ENCODE results near the gene ZBTB7B. TPM values are rescaled to one million over a fixed set of nuclear protein-coding genes. Genes with fewer than 3 reads are reported as not detected.

The ZBTB7B gene
- total RNA-seq: 7.0 and 9.8 TPM in 2 replicates

GRCh38 chr1:155002464-155003226 lies at the start of gene ZBTB7B:
Gene ZBTB7B, plus strand, starts transcription at chr1:155002802. Its CDS starts 11,859 bp downstream, at chr1:155014661.

DNA sequence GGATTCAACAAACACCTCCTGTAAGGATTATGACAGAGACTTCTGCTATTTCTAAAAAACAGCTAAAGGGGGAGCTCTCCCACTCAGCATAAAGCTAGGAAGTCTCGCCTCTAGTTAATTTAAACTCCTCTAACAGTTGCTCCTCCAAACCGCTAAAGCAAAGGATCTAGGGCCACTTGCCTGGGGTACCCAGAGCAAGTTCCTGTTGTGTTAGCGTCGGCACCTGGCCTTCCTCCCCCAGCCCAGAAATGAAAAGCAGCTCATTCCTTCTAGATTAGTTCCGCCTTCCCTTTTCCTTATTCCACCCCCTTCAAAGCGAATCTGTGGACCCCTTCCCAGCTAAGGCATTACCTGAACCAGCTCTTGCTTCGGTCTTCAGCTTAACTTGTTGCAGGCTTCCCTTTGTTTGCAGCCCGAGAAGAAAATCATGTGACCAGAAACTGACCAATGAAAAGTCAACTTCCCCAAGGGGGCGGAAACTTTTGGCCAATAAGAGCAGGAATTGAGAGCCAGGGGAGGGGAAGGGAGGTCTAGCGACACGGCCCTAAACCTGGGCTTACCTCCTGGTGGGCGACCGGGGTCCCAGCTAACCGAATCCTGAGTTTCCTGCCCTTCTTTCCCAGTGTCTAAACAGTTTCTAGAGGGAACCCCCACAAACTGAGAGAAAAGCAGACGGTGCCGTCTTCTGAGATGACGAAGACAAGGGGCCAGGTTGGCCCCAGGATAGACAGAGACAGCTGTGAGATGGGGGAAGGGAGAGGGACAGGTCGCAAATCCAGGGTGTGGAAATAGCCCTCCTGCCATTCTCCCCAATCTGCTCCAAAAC lies 46.7 kb upstream of the ZBTB7B start, which contains the start of gene PBXIP1:
Gene PBXIP1 (minus strand): TSS at position 382 of the 826 bp plus-strand sequence. CDS start 2,378 bp downstream, outside the sequence.

DNA sequence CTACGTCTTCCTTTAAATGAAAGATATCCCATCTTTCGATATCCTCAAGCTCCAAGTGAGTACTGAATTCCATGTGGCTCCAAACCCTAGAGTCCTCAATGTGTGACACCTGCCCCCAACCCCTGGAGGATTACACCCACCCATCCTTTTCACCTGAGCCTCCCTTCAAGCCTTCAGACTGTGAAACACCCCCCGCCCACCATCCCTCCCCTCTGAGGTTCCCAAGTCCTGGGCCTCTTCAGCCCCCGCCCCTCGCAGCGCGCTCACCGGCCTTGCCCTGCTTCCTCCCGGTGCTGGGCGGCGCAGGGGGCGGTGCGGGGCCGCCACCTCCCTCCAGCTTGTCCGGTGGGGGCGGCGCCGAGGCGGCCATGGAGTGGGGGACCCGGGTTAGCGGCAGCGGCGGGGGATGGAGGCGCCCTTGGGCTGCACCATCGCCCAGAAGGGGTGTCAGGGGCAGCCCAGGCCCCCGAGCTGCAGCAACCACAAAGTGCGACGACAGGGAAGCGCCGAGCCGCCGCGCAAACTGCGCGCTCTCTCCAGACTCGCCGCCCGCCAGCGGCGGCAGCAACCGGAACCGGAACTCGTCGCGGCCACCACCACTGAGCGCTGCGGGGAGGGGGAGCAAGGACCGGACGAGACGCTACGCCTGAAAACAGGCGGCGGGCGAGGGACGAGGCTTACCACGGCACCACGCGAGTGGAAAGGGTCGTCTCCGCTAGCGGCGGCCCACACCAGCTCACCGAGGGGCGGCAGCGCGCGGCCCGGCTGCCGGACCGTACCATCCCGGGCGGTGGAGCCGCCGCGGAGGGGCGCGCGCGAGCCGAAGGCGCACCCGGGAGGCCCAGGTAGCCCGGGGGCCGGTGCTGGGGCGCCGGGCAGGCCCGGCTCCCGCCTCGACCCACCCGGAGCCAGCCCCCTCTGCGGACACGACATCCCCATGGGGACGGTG lies 41.1 kb upstream of the ZBTB7B start, which contains the start of gene PYGO2:
Gene PYGO2 (minus strand): TSS at position 576 of the 949 bp plus-strand sequence. CDS start 206 bp downstream, at position 370.

GRCh38 chr1:154970631-154971340 lies 31.8 kb upstream of the ZBTB7B start, which contains the start of gene SHC1:
Gene SHC1, minus strand, starts transcription at chr1:154970747. Its CDS starts 221 bp downstream, at chr1:154970526.

DNA sequence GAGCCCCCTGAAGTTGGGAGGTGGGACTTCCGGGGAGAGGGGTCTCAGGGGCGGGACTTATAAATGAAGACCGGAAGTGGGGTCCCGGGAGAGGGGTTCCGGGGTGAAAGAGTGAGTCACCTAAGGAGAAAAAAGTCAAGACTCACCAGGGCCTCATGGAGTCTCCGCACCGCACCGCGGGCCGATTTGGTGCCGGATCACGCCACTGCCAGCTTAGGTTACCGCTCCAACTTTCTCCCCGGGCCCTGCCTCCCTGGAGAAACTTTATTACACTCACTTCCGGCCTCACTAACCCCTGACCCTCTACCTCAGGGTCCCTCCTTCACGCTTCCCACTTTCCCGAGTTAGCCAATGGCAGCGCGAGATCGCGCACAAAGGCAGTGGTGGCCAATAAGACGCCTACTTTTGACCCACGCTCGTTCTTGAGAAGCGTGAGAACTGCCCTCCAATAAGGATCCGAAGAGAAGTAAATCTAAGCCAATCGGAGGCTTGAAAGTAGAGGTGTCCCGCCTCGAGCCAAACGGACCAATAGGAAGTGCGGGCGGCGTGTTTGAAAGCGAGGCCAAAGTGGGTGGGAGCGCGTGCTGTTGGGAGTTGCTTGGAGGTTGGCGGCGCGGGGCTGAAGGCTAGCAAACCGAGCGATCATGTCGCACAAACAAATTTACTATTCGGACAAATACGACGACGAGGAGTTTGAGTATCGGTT lies 28.3 kb upstream of the ZBTB7B start, which contains the start of gene CKS1B:
Gene CKS1B (plus strand): TSS at position 580 of the 706 bp plus-strand sequence. CDS start 65 bp downstream, at position 645.

GRCh38 chr1:154982897-154983648 lies 19.5 kb upstream of the ZBTB7B start, which contains the start of gene FLAD1:
Gene FLAD1, plus strand, starts transcription at chr1:154983344. Its CDS starts 351 bp downstream, at chr1:154983695.

DNA sequence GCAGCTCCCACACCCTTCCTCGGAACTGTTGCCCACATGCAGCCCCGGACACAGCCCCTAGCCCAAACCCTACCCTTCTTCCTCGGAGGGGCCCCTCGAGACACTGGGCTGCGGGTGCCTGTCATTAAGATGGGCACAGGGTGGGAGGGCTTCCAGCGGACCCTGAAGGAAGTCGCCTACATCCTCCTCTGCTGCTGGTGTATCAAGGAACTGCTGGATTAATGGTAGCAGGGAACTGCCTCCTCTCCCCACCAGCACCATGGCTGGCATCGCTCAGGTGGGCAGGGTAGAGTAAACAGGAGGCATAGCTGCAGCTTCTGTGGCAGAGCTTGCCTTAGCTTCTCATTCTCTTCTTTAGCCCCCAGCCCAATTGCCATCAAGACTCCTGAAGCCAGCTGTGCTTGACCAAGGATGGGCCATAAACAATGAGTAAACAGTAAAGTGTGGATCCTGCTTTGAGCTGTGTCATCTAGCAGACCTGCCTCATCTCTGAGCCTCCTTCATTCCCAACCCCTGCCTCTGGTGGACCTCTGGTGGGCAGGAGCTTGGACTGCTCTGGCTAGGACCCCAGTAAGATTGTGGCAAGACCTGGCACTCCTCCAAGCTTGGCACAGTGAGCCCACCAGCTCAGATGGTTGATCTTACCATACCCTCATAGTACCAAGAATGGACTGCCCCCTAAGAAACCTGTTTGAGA lies 8.9 kb upstream of the ZBTB7B start, which contains the start of gene LENEP:
Gene LENEP (plus strand): TSS at position 15 of the 697 bp plus-strand sequence. CDS start 22 bp downstream, at position 37.

DNA sequence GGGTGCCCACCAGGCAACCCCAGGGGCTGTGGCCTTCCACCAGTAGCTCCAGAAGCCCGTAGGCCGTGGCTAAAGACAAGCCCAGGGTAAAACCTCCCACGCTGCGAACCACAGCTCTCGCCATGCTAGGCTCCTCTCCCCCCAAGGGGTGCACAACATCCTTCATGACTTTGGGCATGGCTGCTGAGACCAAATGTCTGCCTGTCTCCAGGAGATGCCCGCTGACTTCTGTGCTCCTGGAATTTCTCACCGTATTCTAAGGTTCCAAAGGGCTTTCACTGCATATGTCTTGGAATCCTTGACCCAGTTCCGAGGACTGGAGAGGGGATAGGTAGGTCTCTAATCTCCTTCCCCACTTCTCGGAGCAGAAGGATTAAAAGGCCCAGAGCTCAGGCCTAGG lies 30.9 kb downstream of the ZBTB7B start, which contains the start of the genes DCST1 and DCST2:
Gene DCST1 (plus strand): TSS at position 301 of the 400 bp plus-strand sequence. CDS start 213 bp downstream, outside the sequence.
Gene DCST2 (minus strand): TSS at position 258 of the 400 bp plus-strand sequence. CDS start 80 bp downstream, at position 178.

DNA sequence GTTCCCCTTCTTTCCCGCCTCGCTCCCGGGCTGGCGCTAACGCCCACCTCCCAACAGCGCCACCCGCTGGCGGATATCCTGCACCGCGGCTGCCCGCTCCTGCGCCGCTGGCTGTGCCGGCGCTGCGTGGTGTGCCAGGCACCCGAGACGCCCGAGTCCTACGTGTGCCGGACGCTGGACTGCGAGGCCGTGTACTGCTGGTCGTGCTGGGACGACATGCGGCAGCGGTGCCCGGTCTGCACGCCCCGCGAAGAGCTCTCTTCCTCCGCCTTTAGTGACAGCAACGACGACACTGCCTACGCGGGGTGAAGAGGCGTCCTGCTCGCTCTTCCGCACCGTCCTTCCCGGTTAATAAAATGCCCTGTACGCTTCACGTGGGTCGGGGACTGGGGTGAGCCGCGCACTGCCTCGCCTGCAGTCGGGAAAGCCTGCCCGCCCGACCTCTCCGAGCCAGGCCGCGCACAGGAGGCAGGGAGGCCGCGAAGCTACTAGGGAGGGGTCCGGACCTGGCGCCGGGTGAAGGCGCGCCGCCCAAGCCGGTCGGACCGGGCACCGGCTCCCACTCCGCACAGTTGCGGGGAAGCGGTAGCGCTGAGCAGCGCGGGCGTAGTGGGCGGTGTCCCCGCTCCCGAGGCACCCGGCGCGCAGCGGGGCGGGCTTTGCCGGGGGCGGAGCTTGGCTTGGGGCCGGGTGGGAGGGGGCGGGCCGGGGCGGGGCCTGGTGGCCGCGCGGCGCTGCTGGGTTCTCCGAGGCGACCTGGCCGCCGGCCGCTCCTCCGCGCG lies 48.1 kb downstream of the ZBTB7B start, which contains the start of gene ADAM15:
Gene ADAM15 (plus strand): TSS at position 757 of the 782 bp plus-strand sequence. CDS start 71 bp downstream, outside the sequence.

DNA sequence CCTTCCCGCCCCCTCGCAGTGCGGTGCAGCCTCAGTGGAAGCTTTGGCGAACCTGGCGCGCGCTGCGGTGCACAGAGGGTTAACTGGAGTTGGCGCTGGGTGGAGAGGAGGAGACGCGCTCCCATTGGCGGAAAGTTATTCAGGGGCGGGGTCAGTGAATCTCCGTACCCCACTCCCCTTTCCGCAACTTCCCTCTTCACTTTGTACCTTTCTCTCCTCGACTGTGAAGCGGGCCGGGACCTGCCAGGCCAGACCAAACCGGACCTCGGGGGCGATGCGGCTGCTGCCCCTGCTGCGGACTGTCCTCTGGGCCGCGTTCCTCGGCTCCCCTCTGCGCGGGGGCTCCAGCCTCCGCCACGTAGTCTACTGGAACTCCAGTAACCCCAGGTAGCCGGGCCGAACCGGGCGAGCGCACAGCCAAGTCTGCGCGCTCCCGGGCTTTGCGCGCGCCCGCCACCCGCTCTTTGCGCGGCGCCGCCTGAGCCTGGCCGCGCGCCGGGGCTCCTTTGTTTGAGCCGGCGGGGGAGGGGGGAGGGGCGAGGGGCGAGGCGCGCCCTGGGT lies 61.0 kb downstream of the ZBTB7B start, which contains the start of gene EFNA4:
Gene EFNA4 (plus strand): TSS at position 191 of the 561 bp plus-strand sequence. CDS start 84 bp downstream, at position 275.

Other genes starting within 250 kb of the ZBTB7B start
- 0.87 and 1.3 TPM in 2 replicates for gene KCNN3, start 132.5 kb upstream of the ZBTB7B start, total RNA-seq
- 9.2 and 11.3 TPM in 2 replicates for gene PMVK, start 66.1 kb upstream of the ZBTB7B start, total RNA-seq
- 109 and 117 TPM in 2 replicates for gene PBXIP1, start 46.7 kb upstream of the ZBTB7B start, total RNA-seq
- gene PYGO2, start 41.0 kb upstream of the ZBTB7B start, total RNA-seq: 5.3 and 5.4 TPM in 2 replicates
- 253 and 300 TPM in 2 replicates for gene SHC1, start 32.1 kb upstream of the ZBTB7B start, total RNA-seq
- gene CKS1B, start 28.1 kb upstream of the ZBTB7B start, total RNA-seq: 29.0 and 31.8 TPM in 2 replicates
- 16.7 and 18.6 TPM in 2 replicates for gene FLAD1, start 19.5 kb upstream of the ZBTB7B start, total RNA-seq
- gene LENEP, start 9.2 kb upstream of the ZBTB7B start, total RNA-seq: 0.43 TPM in 1 of 2 replicates, not detected in the other
- 0.09 and 0.11 TPM in 2 replicates for gene DCST2, start 31.0 kb downstream of the ZBTB7B start, total RNA-seq
- gene DCST1, start 31.0 kb downstream of the ZBTB7B start, total RNA-seq: not detected in 2 replicates
- 97.1 and 129 TPM in 2 replicates for gene ADAM15, start 48.5 kb downstream of the ZBTB7B start, total RNA-seq
- 13.7 and 15.3 TPM in 2 replicates for gene EFNA4, start 60.9 kb downstream of the ZBTB7B start, total RNA-seq
- gene EFNA3, start 76.0 kb downstream of the ZBTB7B start, total RNA-seq: 1.4 and 2.1 TPM in 2 replicates
- 172 and 255 TPM in 2 replicates for gene EFNA1, start 125.1 kb downstream of the ZBTB7B start, total RNA-seq
- 56.8 and 66.1 TPM in 2 replicates for gene SLC50A1, start 133.1 kb downstream of the ZBTB7B start, total RNA-seq
- 28.5 and 38.7 TPM in 2 replicates for gene DPM3, start 137.7 kb downstream of the ZBTB7B start, total RNA-seq
- 139 and 143 TPM in 2 replicates for gene KRTCAP2, start 170.5 kb downstream of the ZBTB7B start, total RNA-seq
- 1.1 and 1.3 TPM in 2 replicates for gene TRIM46, start 171.0 kb downstream of the ZBTB7B start, total RNA-seq
- 12.6 and 13.2 TPM in 2 replicates for gene THBS3, start 205.1 kb downstream of the ZBTB7B start, total RNA-seq
- gene MTX1, start 205.9 kb downstream of the ZBTB7B start, total RNA-seq: 23.5 and 34.1 TPM in 2 replicates